SK-N-SH treated with all-trans-retinoic acid at 6 μM for 48 hours (cell line): ENCODE data around the gene QPRT.
"Not testable (repeated sequence)": the region's sequence is repeated elsewhere in the genome, so short reads cannot be mapped to it uniquely, and the experiment has no call there.

Source experiments
- ATAC-seq: fragments of 200-7000 bp; cut with Tn5 transposase; 3 replicates; pipeline ENCODE4 v1.9.1; 2020; ENCODE audit warnings: mild to moderate bottlenecking, moderate library complexity
- ARNTL ChIP-seq: fragments of 450-650 bp; formaldehyde crosslinking; IDR thresholded peaks from 2 replicates; pipeline ENCODE4 v1.5.0; 2020; ENCODE audit warnings: low read depth, mild to moderate bottlenecking, moderate library complexity, borderline replicate concordance
- BACH2 ChIP-seq: fragments of 250-450 bp; sonication (Bioruptor Pico); IDR thresholded peaks from 2 replicates; pipeline ENCODE4 v1.9.0; 2021; ENCODE audit warnings: mild to moderate bottlenecking, borderline replicate concordance
- CREB5 ChIP-seq: fragments of 250-450 bp; sonication (Bioruptor Pico); IDR thresholded peaks from 2 replicates; pipeline ENCODE4 v1.5.1; 2020; ENCODE audit warnings: low read depth, mild to moderate bottlenecking, moderate library complexity
- CSRNP3 ChIP-seq: fragments of 250-450 bp; sonication (Bioruptor Pico); IDR thresholded peaks from 2 replicates; pipeline ENCODE4 v1.5.1; 2021; ENCODE audit warnings: mild to moderate bottlenecking, moderate library complexity
- ESRRG ChIP-seq: fragments of 250-450 bp; sonication (Bioruptor Pico); IDR thresholded peaks from 2 replicates; pipeline ENCODE4 v1.6.1; 2021; ENCODE audit warnings: mild to moderate bottlenecking
- ISL1 ChIP-seq: fragments of 250-450 bp; sonication (Bioruptor Pico); IDR thresholded peaks from 2 replicates; pipeline ENCODE4 v2.1.2; 2022; ENCODE audit warnings: mild to moderate bottlenecking, moderate library complexity
- PPARA ChIP-seq: fragments of 250-450 bp; sonication (Bioruptor Pico); IDR thresholded peaks from 2 replicates; pipeline ENCODE4 v1.5.0; 2020; ENCODE audit warnings: mild to moderate bottlenecking, borderline replicate concordance
- RARB ChIP-seq: fragments of 250-450 bp; sonication (Bioruptor Pico); IDR thresholded peaks from 2 replicates; pipeline ENCODE4 v1.8.0; 2021; ENCODE audit warnings: mild to moderate bottlenecking, moderate library complexity
- TCF4 ChIP-seq: fragments of 250-450 bp; sonication (Bioruptor Pico); IDR thresholded peaks from 2 replicates; pipeline ENCODE4 v1.8.0; 2021; ENCODE audit warnings: mild to moderate bottlenecking, moderate library complexity, borderline replicate concordance
- TOX ChIP-seq: fragments of 250-450 bp; sonication (Bioruptor Pico); IDR thresholded peaks from 2 replicates; pipeline ENCODE4 v1.8.0; 2021; ENCODE audit warnings: mild to moderate bottlenecking, moderate library complexity, borderline replicate concordance
- ZC3H10 ChIP-seq: fragments of 250-450 bp; sonication (Bioruptor Pico); IDR thresholded peaks from 2 replicates; pipeline ENCODE4 v1.5.1; 2021; ENCODE audit warnings: mild to moderate bottlenecking, moderate library complexity
- ZFP3 ChIP-seq: fragments of 250-450 bp; sonication (Bioruptor Pico); IDR thresholded peaks from 2 replicates; pipeline ENCODE4 v1.5.0; 2020; ENCODE audit warnings: mild to moderate bottlenecking, moderate library complexity
- ZFP30 ChIP-seq: fragments of 450-650 bp; formaldehyde crosslinking; IDR thresholded peaks from 2 replicates; pipeline ENCODE4 v1.5.0; 2022; ENCODE audit warnings: mild to moderate bottlenecking, moderate library complexity
- ZNF565 ChIP-seq: fragments of 450-650 bp; formaldehyde crosslinking; conservative IDR thresholded peaks from 2 replicates; pipeline ENCODE4 v1.5.0; 2020; ENCODE audit warnings: low read depth, mild to moderate bottlenecking, moderate library complexity
- ZNF70 ChIP-seq: fragments of 450-650 bp; formaldehyde crosslinking; IDR thresholded peaks from 2 replicates; pipeline ENCODE4 v1.5.0; 2020; ENCODE audit warnings: mild to moderate bottlenecking, moderate library complexity
- ZNF8 ChIP-seq: fragments of 450-650 bp; formaldehyde crosslinking; IDR thresholded peaks from 2 replicates; pipeline ENCODE4 v1.5.0; 2020; ENCODE audit warnings: mild to moderate bottlenecking, moderate library complexity
- TF ChIP-seq, protein P1 (sequence below): fragments of 250-450 bp; sonication (Bioruptor Pico); IDR thresholded peaks from 2 replicates; pipeline ENCODE4 v1.8.0; 2021; ENCODE audit warnings: low read depth, mild to moderate bottlenecking, moderate library complexity, borderline replicate concordance
- TF ChIP-seq, protein P2 (sequence below): fragments of 250-450 bp; sonication (Bioruptor Pico); IDR thresholded peaks from 2 replicates; pipeline ENCODE4 v1.5.0; 2020; ENCODE audit warnings: mild to moderate bottlenecking, moderate library complexity

The QPRT gene

GRCh38 chr16:29663016-29663806 is 15.8 kb upstream of the QPRT start, which contains the start of gene SPN:
SPN (plus strand) TSS chr16:29663247; CDS start chr16:29663729, 482 bp downstream.
- no peak for ATAC-seq
- TF ChIP-seq TCF4 (no peak), PPARA (CRISPR knock-in tag) (no peak)
- TF ChIP-seq, all 23 proteins: peak for 0

DNA sequence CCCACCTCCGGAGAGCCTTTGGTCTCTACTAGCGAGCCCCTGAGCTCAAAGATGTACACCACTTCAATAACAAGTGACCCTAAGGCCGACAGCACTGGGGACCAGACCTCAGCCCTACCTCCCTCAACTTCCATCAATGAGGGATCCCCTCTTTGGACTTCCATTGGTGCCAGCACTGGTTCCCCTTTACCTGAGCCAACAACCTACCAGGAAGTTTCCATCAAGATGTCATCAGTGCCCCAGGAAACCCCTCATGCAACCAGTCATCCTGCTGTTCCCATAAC is 15.2 kb upstream of the QPRT start:
- TF ChIP-seq, protein P1, sequence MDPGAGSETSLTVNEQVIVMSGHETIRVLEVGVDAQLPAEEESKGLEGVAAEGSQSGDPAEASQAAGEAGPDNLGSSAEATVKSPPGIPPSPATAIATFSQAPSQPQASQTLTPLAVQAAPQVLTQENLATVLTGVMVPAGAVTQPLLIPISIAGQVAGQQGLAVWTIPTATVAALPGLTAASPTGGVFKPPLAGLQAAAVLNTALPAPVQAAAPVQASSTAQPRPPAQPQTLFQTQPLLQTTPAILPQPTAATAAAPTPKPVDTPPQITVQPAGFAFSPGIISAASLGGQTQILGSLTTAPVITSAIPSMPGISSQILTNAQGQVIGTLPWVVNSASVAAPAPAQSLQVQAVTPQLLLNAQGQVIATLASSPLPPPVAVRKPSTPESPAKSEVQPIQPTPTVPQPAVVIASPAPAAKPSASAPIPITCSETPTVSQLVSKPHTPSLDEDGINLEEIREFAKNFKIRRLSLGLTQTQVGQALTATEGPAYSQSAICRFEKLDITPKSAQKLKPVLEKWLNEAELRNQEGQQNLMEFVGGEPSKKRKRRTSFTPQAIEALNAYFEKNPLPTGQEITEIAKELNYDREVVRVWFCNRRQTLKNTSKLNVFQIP (CRISPR knock-in tag) = no peak
- TF ChIP-seq TCF4 (no peak), ZFP3 (CRISPR knock-in tag) (no peak), TOX (CRISPR knock-in tag) (no peak), ESRRG (no peak), ZC3H10 (no peak), ARNTL (no peak)
- no peak for ATAC-seq

DNA sequence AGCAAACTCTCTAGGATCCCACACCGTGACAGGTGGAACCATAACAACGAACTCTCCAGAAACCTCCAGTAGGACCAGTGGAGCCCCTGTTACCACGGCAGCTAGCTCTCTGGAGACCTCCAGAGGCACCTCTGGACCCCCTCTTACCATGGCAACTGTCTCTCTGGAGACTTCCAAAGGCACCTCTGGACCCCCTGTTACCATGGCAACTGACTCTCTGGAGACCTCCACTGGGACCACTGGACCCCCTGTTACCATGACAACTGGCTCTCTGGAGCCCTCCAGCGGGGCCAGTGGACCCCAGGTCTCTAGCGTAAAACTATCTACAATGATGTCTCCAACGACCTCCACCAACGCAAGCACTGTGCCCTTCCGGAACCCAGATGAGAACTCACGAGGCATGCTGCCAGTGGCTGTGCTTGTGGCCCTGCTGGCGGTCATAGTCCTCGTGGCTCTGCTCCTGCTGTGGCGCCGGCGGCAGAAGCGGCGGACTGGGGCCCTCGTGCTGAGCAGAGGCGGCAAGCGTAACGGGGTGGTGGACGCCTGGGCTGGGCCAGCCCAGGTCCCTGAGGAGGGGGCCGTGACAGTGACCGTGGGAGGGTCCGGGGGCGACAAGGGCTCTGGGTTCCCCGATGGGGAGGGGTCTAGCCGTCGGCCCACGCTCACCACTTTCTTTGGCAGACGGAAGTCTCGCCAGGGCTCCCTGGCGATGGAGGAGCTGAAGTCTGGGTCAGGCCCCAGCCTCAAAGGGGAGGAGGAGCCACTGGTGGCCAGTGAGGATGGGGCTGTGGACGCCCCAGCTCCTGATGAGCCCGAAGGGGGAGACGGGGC is 14.7 kb upstream of the QPRT start:
- no peak for ATAC-seq
- no peak for TF ChIP-seq ESRRG
- no peak for TF ChIP-seq ISL1 (CRISPR knock-in tag)
- no peak for TF ChIP-seq ZC3H10
- TF ChIP-seq ZFP30 (CRISPR knock-in tag) = no peak
- no peak for TF ChIP-seq TCF4
- TF ChIP-seq ZNF565 (CRISPR knock-in tag) = no peak
- no peak for TF ChIP-seq ZNF8 (CRISPR knock-in tag)
- TF ChIP-seq CSRNP3 (CRISPR knock-in tag) = no peak
- no peak for TF ChIP-seq RARB (CRISPR knock-in tag)
- TF ChIP-seq ZNF70 (CRISPR knock-in tag) = no peak
- TF ChIP-seq, protein P2, sequence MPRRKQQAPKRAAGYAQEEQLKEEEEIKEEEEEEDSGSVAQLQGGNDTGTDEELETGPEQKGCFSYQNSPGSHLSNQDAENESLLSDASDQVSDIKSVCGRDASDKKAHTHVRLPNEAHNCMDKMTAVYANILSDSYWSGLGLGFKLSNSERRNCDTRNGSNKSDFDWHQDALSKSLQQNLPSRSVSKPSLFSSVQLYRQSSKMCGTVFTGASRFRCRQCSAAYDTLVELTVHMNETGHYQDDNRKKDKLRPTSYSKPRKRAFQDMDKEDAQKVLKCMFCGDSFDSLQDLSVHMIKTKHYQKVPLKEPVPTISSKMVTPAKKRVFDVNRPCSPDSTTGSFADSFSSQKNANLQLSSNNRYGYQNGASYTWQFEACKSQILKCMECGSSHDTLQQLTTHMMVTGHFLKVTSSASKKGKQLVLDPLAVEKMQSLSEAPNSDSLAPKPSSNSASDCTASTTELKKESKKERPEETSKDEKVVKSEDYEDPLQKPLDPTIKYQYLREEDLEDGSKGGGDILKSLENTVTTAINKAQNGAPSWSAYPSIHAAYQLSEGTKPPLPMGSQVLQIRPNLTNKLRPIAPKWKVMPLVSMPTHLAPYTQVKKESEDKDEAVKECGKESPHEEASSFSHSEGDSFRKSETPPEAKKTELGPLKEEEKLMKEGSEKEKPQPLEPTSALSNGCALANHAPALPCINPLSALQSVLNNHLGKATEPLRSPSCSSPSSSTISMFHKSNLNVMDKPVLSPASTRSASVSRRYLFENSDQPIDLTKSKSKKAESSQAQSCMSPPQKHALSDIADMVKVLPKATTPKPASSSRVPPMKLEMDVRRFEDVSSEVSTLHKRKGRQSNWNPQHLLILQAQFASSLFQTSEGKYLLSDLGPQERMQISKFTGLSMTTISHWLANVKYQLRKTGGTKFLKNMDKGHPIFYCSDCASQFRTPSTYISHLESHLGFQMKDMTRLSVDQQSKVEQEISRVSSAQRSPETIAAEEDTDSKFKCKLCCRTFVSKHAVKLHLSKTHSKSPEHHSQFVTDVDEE = no peak
- no peak for TF ChIP-seq ARNTL

- no peak for ATAC-seq
- TF ChIP-seq CREB5 (CRISPR knock-in tag) = no peak
- TF ChIP-seq PPARA (CRISPR knock-in tag) = no peak
- TF ChIP-seq ZNF565 (CRISPR knock-in tag) = no peak
- no peak for TF ChIP-seq BACH2 (CRISPR knock-in tag)
- no peak for TF ChIP-seq ZNF70 (CRISPR knock-in tag)
- TF ChIP-seq ZFP3 (CRISPR knock-in tag) = no peak
- TF ChIP-seq, protein P1 (CRISPR knock-in tag) = no peak
- TF ChIP-seq ESRRG = no peak
Observed at GRCh38 chr16:29665294-29666077, 13.5 kb upstream of the QPRT start.

- not testable (repeated sequence) for ATAC-seq
Observed at GRCh38 chr16:29667322-29667610, 11.7 kb upstream of the QPRT start.
